HUDEP-2 (cell line): Measurements from ENCODE around the gene SERAC1.
"Not testable (repeated sequence)": the region's sequence is repeated elsewhere in the genome, so short reads cannot be mapped to it uniquely, and the experiment has no call there.

ENCODE experiments used
- DNase-seq, 76 experiments: peaks; one replicate each; lab custom pipeline; 2025; ENCODE audit not compliant: unreplicated experiment in 76 of 76; lab: John Stamatoyannopoulos, UW

The SERAC1 gene

GRCh38 chr6:158168040-158168289 is at the start of gene SERAC1:
Gene SERAC1, minus strand, starts transcription at chr6:158168262. Its CDS starts 9,899 bp downstream, at chr6:158158363.
- peak in 3 of 76 experiments; percentile 53 to 98 (median 80) for DNase-seq

GRCh38 chr6:158213925-158214674 is 46.0 kb upstream of the SERAC1 start:
- peak in 67 of 76 experiments; percentile 18 to 92 (median 61) for DNase-seq

- no peak for DNase-seq
These were observed 43.4 kb upstream of the SERAC1 start for GRCh38 chr6:158211273-158212055.

GRCh38 chr6:158209582-158210333 is 41.7 kb upstream of the SERAC1 start:
- DNase-seq, result not testable (repeated sequence)

GRCh38 chr6:158208226-158209030 is 40.4 kb upstream of the SERAC1 start:
- DNase-seq, result not testable (repeated sequence)

- DNase-seq, result no peak
These were observed 39.3 kb upstream of the SERAC1 start for GRCh38 chr6:158207422-158207788.

GRCh38 chr6:158206740-158207421 is 38.8 kb upstream of the SERAC1 start:
- DNase-seq, result no peak

GRCh38 chr6:158205169-158205944 is 37.3 kb upstream of the SERAC1 start:
- DNase-seq, result peak in 2 of 76 experiments; percentile 6 to 16

- DNase-seq, result no peak
These were observed 30.4 kb upstream of the SERAC1 start for GRCh38 chr6:158198461-158198860.

- no peak for DNase-seq
These were observed 26.6 kb upstream of the SERAC1 start for GRCh38 chr6:158194487-158195280.

- no peak for DNase-seq
These were observed 23.7 kb upstream of the SERAC1 start for GRCh38 chr6:158191761-158192160.

- DNase-seq, result no peak
These were observed 23.0 kb upstream of the SERAC1 start for GRCh38 chr6:158191032-158191431.

GRCh38 chr6:158188591-158188990 is 20.5 kb upstream of the SERAC1 start:
- no peak for DNase-seq

- DNase-seq, result no peak
These were observed 17.8 kb upstream of the SERAC1 start for GRCh38 chr6:158185729-158186456.

- DNase-seq, result no peak
These were observed 16.5 kb upstream of the SERAC1 start for GRCh38 chr6:158184608-158185007.

GRCh38 chr6:158183174-158183972 is 15.3 kb upstream of the SERAC1 start:
- DNase-seq, result not testable (repeated sequence)

- not testable (repeated sequence) for DNase-seq
These were observed 9.7 kb upstream of the SERAC1 start for GRCh38 chr6:158177712-158178111.
